GM12892 (cell line): ENCODE measurements around the gene DNAJC13. TPM values are rescaled to one million over a fixed set of nuclear protein-coding genes. Genes with fewer than 3 reads are reported as not detected.
"Not testable (repeated sequence)": the region's sequence is repeated elsewhere in the genome, so short reads cannot be mapped to it uniquely, and the experiment has no call there.

Experiments
- DNase-seq: peaks from one replicate; pipeline ENCODE4 v3.0.0; 2011; ENCODE audit not compliant: insufficient read length
- FAIRE-seq: peaks from 2 replicates; lab custom pipeline; 2011; peaks lifted over from hg19 to GRCh38; lab: Jason Lieb, UNC
- POLR2A ChIP-seq: IDR thresholded peaks from 2 replicates; pipeline ENCODE4 v1.6.1; 2011; ENCODE audit warnings: low read depth, low read length, control low read depth
- POLR2AphosphoS5 ChIP-seq: IDR thresholded peaks from 2 replicates; pipeline ENCODE4 v1.6.1; 2011; ENCODE audit warnings: low read depth, low read length, control low read depth
- TAF1 ChIP-seq: IDR thresholded peaks from 2 replicates; pipeline ENCODE4 v1.6.1; 2011; ENCODE audit warnings: low read depth, mild to moderate bottlenecking, control low read depth, low read length, borderline replicate concordance
- polyA plus RNA-seq: library from polyadenylated mRNA; unstranded; fragments of >200 nt; gene quantifications from one replicate; pipeline ENCODE4 v1.2.1, GENCODE V29; 2012; ENCODE audit warnings: missing spikeins, inconsistent platforms; ENCODE audit not compliant: missing spikeins

The DNAJC13 gene, protein sequence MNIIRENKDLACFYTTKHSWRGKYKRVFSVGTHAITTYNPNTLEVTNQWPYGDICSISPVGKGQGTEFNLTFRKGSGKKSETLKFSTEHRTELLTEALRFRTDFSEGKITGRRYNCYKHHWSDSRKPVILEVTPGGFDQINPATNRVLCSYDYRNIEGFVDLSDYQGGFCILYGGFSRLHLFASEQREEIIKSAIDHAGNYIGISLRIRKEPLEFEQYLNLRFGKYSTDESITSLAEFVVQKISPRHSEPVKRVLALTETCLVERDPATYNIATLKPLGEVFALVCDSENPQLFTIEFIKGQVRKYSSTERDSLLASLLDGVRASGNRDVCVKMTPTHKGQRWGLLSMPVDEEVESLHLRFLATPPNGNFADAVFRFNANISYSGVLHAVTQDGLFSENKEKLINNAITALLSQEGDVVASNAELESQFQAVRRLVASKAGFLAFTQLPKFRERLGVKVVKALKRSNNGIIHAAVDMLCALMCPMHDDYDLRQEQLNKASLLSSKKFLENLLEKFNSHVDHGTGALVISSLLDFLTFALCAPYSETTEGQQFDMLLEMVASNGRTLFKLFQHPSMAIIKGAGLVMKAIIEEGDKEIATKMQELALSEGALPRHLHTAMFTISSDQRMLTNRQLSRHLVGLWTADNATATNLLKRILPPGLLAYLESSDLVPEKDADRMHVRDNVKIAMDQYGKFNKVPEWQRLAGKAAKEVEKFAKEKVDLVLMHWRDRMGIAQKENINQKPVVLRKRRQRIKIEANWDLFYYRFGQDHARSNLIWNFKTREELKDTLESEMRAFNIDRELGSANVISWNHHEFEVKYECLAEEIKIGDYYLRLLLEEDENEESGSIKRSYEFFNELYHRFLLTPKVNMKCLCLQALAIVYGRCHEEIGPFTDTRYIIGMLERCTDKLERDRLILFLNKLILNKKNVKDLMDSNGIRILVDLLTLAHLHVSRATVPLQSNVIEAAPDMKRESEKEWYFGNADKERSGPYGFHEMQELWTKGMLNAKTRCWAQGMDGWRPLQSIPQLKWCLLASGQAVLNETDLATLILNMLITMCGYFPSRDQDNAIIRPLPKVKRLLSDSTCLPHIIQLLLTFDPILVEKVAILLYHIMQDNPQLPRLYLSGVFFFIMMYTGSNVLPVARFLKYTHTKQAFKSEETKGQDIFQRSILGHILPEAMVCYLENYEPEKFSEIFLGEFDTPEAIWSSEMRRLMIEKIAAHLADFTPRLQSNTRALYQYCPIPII (N-terminal part only)
- polyA plus RNA-seq: 15.9 TPM

DNA sequence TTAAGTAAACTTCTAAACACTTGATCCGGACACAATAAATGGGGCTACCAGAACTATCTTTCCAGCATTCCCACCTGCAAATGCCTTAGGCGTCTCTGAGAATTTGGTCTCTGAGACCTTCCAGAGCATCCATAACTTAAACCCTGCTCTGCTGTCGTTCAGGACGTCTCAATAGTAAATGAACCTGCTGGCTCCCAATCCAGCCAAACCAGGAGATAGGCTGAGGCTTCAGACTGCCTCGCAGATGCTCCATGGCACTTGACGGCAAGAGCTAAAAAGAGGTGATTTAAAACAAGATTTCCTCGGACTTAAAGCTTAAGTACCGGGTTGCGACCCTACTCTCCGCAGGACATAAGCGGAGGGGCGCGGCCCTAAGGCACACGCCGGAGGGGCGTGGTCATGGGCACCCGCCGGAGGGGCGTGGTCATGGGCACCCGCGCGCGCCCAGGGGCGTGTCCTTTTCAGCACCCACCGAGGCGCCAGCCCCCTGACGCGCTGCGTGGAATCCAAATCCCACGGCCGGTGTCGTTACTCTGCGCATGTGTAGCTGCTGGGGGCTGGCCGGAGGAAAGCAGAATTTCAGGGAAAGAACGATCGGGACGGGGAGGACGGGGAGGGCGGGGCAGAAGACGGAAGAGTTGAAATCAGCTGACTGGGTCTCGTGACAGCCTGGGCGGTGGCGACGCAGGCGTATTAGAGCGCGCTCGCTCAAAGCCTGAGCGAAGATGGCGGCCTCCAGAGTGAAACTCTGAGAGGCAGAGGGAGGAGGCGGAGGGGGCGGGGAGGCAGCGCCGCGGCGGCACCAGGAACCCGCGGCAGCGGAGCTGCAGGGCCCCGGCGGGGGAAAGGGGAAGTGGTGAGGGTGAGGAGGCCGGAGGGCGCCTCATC lies at the start of gene DNAJC13:
Gene DNAJC13 (plus strand): TSS at position 696 of the 888 bp plus-strand sequence. CDS start 17,049 bp downstream, outside the sequence.
- DNase-seq (peak; percentile 68), FAIRE-seq (peak; percentile 91)
- peak; percentile 73; the same call in 1 of the 2 replicates for TF ChIP-seq POLR2A
- TF ChIP-seq POLR2AphosphoS5: no peak
- peak; percentile 76 for TF ChIP-seq TAF1

DNA sequence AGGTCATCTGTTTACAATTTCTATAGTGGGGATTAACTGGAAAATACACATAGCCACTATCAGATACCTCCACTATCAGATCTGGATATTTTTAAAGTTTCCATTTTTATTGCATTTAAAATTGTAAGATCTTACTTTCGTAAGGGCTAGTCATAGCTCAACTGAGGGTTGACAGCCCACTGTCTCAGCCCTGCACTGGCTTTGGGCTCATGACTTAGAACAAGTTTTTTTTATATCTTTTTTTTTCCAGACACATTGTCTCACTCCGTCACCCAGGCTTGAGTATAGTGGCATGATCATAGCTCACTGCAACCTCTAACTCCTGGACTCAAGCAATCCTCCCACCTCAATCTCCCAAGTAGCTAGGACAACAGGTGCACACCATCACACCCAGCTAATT lies 48.8 kb upstream of the DNAJC13 start:
- DNase-seq: no peak
- TF ChIP-seq POLR2A: no peak
- no peak for TF ChIP-seq TAF1
- TF ChIP-seq POLR2AphosphoS5: no peak
- FAIRE-seq: no peak

DNA sequence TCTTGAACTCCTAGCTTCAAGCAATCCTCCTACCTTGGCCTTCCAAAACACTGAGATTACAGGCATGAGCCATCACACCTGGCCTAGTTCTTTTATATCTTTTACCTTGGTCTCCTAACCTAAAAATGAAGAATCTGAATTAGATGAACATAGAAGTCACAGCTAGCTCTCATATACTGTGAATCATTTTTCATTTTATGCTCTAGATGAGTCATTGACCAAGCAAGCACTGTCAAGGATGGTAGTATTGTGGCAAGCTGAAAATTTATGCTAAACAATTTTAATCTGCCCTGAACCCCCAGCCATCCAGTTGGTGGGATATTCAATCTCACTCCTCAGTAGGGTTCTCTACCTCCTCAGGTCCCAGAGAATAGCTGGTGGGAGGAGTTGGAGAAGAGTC lies 48.3 kb upstream of the DNAJC13 start:
- DNase-seq: no peak
- FAIRE-seq: no peak
- no peak for TF ChIP-seq POLR2AphosphoS5
- no peak for TF ChIP-seq POLR2A
- TF ChIP-seq TAF1: no peak

DNA sequence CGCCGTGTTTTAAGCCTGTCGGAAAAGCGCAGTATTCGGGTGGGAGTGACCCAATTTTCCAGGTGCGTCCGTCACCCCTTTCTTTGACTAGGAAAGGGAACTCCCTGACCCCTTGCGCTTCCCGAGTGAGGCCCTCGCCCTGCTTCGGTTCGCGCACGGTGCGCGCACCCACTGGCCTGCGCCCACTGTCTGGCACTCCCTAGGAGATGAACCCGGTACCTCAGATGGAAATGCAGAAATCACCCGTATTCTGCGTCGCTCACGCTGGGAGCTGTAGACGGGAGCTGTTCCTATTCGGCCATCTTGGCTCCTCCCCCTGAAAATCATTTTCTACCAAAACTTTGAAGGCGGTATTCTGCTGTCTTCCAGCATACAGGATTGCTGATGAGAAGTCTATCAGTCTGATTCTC lies 40.4 kb upstream of the DNAJC13 start:
- not testable (repeated sequence) for FAIRE-seq, DNase-seq

DNA sequence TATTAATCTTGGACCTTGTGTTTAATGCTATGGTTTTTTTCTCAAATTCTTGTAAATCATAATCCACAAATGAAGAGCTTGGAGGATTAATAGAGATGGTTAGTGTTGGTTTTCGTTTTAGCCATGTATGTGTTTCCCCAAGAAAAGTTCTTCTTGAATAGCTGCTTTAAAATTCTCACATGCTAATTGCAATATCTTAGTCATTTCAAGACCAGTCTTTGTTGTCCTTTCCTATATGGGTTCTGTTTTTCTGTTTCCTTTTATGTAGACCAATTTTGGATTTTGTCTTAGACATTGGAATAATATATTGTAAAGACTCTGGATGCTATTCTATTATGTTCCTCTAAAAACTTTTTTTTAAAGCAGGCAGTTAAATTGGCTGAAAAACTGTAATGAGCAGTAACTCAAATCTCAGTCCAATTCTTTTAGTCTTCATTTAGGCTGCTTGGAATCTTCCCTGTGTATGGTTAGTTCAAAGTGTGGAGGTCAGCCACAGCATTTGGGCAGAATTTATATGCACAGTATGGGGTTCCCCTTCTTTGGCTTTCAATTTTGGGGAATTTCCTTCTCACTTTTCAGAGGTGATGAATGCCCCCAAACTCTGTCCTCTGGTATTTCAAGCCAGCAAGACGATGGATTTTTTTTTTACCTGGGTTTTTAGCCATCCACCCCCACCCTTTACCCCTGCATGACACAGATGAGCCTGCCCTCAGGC lies 39.1 kb upstream of the DNAJC13 start:
- TF ChIP-seq POLR2AphosphoS5 (no peak), POLR2A (no peak), TAF1 (no peak)
- no peak for DNase-seq
- FAIRE-seq: peak; percentile 77

DNA sequence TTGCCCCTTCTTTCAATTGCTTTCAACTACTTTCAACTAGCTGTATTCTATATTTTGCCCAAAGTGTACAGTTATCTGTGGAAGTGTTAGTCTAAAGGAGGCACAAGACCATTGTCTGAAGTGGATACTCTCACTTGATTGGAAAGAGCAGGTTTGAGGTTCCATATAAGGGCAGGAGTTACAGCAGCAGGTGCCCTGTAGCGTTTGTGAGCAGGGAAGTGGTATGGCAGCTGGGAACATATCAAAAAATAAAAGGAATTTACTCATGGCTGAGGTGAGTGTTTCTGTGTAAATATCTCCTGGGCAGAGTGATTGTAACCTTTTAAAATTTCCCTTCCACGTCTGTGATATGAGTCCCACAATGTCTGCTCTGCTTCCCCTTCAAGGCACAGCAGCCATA lies 38.5 kb upstream of the DNAJC13 start:
- FAIRE-seq: peak; percentile 44
- DNase-seq: no peak
- TF ChIP-seq POLR2A (no peak), POLR2AphosphoS5 (no peak), TAF1 (no peak)

DNA sequence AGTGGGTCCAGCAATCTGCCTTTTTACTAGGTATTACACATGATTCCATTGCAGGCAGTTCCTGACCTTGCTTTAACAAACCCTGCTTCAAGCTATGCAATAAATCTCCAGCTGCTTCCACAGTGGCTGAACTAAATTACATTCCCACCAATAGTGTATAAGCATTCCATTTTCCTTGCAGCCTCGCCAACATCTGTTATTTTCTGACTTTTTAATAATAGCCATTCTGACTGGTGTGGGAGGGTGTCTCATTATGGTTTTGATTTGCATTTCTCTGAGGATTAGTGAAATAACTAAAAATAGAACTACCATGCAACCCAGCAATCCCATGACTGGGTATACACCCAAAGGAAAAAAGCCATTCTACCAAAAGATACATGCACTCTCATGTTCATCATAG lies 36.4 kb upstream of the DNAJC13 start:
- TF ChIP-seq POLR2A (no peak), POLR2AphosphoS5 (no peak), TAF1 (no peak)
- DNase-seq: no peak
- FAIRE-seq: peak; percentile 67

DNA sequence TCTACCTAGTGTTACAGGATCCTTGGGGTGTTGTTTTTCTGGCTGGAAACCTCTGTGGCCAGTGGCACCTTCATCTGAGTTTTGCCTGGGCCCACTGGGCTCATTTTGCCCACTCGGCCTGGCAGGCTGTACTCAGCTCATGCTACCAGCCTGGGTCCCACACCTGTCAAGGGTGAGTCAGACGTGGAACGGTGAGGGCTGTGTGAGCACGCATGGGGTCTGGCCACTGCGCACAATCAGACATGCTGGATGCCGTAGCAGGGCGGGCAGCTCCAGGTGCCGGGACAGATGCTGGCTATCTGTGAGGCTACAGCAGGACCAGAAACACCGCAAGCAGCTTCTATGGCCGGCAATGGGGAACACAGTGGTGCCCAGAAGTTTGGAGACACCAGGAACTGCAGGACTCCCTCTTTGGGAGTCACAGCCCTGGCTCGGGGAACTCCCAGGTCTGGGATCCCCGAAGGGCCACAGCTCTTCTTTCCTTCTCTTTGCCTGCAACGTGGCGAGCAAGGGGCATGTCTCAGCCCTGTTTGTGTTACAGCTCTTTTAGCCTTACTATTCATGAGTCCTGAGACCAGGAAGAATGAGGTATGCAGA lies 35.9 kb upstream of the DNAJC13 start:
- FAIRE-seq (peak; percentile 24), DNase-seq (no peak)
- TF ChIP-seq TAF1 (no peak), POLR2AphosphoS5 (no peak)

DNA sequence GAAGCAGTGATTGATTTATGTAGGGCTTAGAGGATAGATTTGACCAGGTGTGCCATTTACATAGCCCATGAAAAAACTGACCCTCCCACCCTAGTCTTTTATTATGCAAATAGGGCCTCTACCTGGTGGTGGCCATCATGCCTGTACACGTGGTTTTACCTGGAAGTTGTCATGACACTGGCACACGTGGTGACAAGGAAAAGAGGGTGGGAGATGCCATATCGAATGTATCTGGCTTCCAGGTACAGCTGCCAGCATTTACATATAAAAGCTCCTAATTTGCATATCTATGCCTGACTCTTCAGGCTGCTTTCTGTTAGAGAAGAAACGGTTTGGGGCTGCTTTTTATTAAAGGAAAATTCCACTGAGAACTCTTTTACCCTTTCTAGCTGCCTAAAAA lies 35.0 kb upstream of the DNAJC13 start:
- TF ChIP-seq POLR2AphosphoS5 (no peak), TAF1 (no peak), POLR2A (no peak)
- FAIRE-seq: no peak
- no peak for DNase-seq
